GM21381 (cell line): ENCODE data around the gene ORM1.

Experiments
- ATAC-seq: cut with Tn5 transposase; IDR thresholded peaks from one replicate; pipeline ENCODE4 v1.9.1; 2021; ENCODE audit warnings: mild to moderate bottlenecking, moderate library complexity; ENCODE audit not compliant: unreplicated experiment

Gene ORM1

DNA sequence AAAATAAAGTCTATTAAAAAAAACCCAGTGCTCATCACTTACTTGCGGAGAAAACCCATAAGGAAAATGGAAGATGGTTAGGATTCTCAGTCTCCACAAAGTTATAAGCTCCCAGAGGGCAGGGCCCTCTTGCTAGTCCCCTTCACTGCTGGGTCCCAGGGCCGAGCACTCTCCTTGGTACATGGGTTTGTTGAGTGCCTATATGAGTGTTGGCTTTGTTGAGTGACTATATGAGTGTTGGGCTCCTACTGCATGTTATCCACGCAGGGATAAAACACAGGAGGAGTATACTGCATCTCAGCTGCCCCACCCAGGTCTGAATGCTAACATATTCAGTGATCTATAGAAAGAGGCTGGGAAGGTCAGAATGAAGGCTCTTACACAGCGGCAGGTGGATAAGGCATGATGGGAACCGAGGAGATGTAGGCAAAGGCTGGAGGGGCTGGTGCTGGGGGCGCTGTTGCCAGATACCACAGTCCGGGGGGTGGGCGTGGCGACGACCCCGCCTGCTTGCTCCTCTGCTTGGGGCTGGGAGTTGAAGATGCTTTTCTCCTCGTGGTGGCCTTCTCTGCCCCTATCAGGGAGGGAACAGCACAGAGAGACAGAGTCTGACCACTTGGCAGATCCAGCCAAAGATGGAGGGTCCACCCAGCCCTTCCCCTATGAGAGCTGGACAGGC lies 18.4 kb downstream of the ORM1 start:
- ATAC-seq: no peak

DNA sequence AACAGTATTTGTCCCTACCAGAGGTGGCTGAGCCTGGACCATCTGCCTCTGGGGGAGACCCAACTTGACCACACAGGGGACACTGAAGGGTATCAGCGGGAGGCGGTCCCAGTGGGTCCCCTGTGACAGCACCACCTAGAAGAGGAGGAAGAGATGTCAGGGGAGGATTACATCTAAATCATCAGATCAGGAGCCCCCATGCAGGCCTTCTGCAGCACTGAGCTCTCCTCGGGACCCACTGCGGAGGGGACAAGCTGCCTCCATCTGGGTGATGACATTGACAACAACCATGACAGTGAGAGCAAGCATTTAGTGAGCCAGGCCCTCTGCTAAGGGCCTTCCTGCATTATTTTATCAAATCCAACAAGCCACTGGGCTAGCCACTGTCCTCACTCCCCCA lies 19.1 kb downstream of the ORM1 start:
- no peak for ATAC-seq

DNA sequence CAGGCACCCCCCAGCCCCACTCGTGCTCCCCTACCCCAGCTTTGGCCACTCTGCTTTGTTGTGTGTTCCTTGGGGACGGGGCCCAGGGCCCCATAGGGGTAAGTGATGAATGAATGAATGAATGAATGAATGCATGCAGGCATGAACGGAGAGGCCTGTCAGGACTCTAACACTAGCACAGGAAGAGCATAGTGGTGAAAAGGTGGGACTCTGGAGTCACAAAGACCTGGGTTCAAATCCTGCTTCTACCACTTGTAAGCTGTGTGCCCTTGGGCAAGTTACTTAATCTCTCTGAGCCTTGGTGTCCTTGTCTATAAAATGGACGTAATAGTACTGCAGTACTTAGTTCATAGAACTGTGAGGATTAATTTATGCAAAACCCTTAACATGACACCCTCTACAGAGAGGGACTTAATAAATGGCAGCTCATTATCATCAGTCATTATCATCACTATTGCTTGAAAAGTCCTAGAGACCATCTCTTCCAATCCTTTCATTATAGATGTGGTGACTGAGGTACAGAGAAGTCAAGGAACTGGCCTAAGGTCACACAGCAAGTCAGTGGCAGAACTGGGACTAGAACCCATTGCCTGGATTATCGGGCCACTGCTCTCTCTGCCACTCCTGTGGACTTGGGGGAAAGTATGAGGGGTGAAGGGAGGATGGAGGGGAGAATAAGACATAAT lies 20.0 kb downstream of the ORM1 start:
- ATAC-seq: no peak

DNA sequence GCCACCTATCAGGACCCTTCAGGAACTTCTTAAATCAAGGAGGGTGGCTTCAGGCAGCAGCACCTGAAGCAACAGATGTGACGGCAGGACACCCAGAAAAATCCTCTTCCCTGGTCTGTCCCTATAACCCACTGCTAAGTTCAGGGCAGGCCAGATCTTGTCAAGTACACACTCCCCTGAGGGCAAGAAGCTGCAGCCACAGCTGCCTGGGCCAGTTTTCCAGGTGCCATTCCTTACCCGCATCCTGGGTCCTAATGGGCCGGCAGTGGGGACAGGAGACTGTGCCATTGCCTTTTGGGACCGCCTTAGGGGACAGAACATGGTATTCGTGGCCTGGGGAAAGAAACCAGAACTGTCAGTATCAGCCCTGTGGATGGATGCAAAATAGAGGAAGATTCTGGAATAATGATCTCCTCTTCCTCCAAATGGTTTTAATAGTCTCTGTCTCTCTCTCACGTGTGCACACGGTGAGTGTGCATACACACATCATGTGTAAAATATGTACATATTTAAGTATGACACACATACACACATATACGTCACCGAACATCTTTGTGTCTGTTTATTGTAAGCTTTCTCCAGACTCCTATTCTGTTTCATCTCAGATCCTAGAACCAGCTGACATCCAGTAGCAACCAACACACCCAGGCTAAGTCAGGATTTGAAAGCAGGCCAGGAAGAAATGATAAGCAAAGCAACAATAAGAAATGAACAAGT lies 20.7 kb downstream of the ORM1 start:
- ATAC-seq: no peak

DNA sequence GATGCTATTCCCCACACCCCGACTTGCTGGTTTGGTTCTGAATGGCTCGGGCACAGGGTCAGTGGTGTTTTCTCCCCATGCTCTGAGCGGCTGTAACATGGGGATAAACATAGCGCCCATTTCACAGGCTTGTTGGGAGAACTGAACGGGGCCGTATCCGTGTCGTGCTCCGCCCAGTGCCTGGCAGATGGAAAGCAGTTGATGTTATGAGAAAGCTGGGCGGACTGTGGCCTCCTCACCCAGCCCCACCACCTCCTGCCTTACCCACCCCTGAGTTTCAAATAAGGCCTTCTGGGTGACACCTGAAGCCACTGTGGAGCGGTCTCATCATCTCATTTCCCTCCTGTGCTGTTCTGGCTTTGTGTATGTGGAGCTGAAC lies 21.3 kb downstream of the ORM1 start:
- ATAC-seq: no peak

DNA sequence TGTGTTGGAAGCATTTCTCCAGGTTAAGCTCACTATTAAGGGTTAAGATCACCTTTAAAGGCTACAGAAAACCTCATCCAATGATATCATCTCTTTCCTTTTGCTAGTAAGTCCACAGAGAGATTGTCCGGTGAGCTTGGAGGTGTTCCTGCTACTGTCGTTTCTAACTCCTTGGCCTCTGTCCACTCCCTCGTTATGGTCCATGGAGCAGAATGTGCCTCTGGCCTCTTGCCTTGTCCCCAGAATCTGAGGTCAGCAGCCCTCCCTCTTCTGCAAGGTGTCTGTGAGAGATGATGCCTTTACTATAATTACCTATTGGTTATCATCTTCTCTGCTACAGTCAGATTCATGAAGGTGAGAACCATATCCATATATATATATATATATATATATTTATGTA lies 21.8 kb downstream of the ORM1 start:
- no peak for ATAC-seq

DNA sequence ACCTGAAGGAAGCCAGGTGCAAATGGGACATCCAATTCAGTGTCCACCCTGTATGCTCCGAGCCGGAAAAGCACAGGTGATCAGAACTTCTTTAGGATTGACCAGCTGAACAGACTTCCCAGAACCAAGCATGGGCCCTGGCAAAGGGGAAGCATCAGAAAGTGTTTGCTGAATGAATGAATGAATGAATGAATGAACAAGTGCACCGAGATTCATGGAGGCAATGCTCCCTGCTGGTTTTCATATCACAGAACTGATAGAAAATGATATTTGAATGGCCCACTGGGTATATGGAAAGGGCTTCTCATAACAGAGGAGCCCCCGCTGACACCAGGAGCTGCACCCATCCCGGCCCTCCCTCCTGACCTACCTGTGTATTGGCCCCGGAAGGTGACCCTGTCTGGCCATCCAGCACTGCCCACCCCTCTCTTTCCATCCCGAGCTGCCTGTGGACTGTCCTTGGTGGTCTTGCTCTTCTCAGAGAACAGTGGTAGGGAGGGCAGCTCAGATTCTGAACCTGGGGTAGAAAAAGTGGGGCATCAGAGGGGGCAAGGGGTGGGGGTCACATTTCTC lies 22.7 kb downstream of the ORM1 start:
- ATAC-seq: no peak

DNA sequence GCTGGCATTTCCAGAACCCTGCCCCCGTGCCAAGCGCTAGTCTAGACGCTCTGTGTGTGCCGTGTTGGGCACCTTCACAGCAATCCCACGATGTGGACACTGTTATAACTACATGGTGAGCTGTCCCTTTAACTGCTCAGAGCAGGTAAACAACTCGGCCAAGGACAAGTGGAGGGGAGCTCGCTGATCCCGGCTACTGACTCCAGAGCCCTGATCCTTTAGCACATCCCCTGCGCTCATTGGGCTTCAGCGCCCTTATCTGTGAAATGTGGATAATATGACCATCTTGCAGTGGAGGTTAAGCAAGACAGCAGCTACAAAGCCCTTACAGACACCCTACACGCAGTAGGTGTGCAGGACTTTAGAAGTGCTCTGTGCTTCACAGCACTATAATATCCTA lies 23.2 kb downstream of the ORM1 start:
- ATAC-seq: no peak

DNA sequence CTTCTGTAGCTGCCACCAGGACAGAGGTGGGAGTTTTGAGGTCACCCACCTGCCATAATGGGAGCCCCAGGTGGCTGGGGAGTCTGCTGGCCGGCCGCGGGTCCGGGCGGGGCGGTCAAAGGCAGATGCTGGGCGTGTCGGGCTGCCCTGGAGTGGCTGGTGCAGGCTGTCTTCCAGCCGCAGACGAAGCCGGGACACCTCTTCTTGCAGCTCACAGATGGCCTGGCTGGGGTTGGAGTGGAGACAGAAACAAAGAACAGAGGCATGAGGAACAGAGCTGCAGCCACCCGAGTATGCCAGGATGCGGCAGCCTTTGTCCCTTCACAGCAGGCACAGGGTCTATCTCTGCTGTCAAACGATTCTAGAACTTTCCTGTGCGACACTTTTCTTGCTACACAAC lies 24.8 kb downstream of the ORM1 start:
- no peak for ATAC-seq

DNA sequence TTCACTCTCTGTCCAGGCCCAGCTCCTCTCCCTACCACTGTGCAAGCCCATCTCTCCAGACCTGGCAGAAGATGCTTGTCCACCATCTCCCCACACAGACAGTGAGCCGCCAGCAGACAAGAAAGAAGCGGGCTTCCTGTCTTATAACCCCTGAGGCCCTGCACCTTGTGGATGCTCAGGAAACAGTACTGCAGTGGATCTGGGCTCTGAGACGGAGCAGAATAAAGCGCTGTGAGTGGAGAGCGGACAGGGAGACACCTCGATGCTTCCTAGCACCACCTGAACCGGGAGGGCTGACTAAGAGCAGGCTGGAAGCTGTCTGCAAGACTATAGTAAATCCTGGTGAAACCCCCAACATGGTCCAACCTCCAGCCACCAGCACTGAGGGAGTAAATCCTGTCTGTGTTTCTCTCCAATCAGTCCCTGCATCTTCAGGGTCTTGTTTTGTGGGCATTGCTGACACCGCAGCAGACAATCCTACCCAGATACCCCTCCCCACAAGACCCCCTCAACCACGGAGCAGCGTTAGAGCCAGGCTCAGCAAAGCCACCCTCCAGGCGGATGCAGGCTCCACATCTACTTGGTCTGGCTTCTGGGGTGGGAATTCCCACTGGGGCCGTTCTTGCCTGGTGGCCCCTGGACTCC lies 25.5 kb downstream of the ORM1 start:
- no peak for ATAC-seq

DNA sequence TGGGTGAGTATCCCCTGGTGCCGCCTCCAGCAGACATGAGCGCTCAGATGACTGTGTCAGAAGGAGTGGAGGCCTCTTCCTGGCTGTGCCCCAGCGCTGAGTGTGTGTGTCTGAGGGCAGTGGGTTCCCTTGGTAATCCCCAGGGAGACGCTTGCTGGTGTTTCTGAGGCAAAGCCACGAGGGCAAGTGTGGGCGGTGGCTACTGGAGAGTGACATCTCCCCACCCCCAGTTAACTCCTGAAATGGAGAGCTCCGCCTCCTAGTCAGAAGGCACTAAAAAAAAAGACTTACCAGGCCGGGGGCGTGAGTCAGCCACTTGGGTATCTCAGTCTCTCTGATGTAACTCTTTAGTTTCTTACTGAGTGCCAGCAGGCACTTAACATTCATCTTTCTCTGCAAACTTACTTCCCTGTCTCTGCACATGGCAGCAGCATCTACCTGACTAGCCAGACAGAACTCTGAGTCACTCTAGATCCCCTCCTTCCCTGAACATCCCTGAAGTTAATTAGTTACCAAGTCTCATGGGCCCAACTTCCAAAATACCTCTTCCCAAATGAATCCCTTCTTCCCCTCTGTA lies 26.1 kb downstream of the ORM1 start:
- peak; percentile 84 for ATAC-seq

DNA sequence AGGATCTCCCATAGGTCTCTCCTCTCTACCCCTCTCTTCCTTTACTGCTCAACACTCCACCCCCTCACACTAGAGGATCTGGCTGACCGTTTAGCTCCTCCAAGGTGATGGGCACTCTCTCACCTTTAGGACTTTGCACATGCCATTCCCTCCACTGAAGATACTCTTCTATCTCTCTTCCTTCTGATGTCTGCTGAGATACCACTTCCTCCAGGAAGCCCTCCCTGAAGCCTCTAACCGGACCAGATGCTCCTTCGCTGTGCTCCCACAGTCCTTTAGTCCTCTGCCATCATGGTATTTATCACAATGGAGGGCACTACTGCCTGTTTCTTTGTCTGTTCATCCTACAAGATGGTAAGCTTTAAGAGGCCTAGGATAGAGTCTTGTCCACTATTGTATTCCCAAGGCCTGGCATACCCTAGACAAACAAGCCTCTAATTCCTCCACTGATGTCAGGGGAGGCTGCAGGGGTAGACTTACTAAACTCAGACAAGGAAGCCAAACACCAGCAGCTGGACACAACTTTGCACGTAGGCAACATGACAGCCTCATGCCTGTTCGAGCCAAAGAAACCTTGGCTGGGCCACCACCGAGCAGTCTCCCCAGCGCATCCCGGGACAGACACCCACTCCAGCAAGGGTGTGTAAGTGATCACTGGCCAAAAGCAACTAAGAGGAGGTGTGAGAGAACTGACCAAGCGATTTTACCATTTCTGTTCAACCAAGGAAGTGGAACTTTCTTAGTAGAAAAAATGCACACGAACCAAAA lies 27.0 kb downstream of the ORM1 start:
- no peak for ATAC-seq

DNA sequence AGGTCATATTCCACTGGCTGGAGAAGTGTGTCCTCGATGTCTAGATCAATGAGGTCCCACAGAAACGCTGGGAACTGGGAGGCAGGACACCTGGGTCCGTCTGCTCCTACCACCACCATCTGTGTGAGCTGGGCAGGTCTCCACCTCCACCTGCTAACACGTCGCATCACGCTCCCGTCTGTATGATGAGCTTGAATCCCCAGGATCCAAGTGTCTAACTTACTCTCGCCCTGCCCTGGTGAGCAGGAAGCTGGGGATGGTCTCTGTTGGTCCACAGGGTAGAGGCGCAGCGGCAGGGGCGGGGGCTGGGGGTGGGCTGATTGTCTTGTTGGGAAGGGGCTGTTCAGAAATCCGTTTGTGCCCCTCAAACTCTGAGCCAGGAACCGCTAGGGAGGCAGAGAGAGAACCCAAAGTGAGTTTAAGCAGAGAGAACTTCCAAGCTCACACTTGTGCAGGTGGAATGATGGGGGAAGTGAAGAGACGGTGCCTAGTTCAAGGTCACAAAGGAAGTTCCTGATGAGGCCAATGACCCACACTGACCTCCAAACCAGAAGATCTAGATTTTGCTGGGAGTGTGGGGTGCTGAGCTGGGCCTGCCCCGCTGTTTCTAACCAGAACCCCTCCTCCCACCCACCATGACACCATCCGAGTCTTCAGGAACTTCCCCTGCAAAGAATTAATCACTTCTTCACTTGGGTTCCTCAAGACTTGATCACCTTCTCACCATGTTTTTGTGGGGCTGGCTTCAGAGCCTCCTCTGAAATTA lies 27.9 kb downstream of the ORM1 start:
- no peak for ATAC-seq

DNA sequence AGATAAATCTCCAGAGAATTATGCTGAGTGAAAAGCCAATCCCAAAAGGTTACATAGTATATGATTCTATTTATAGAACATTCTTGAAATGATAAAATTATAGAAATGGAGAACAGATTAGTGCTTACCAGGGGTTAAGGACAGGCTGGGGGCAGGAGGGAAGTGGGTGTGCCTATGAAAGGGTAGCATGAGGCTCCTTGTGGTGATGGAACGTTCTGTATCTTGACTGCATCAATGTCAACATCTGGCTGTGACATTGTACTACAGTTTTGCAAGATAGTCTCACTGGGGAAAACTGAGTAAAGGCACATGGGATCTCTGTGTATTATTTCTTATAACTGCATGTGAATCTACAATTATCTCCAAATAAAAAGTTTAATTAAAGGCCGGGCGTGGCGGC lies 29.0 kb downstream of the ORM1 start:
- ATAC-seq: no peak

DNA sequence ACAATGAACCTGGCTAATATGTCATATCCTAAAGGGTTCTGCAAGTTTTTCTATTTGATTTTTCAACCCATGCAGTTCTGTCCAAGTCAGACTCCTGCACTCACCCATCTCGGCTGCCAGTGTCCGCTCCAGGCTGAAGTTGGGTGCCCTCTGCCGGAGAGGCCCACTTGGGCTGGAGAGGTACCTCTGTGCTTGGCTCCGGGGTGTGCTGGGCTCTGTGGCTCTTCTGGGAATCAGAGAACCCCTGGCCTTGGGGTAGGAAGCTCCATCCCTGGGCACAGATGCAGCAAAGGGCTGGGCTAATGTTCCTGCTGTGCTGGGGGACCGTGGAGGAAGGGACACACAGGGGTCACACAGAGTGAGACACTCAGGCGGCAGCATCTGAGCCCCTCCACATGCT lies 32.9 kb downstream of the ORM1 start:
- ATAC-seq: no peak

DNA sequence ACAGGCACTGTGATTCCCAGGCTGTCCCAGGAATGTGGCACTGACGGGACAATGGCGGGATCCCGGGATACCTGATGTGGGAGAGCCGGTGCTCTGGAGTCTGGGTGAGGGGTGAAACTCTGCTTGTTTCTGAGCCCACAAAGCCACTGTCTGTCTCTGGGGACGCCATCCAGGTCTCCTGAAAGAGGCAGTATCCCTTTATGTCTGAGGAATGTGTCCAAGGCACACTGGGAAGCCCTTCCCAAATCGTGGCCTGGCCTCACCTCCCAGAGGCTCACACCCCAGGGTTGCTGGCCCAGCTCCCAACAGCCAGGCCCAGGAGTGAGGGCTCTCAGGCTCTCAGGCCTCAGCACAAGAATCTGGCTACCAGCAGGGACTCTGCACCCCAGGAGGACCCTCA lies 33.9 kb downstream of the ORM1 start:
- no peak for ATAC-seq

DNA sequence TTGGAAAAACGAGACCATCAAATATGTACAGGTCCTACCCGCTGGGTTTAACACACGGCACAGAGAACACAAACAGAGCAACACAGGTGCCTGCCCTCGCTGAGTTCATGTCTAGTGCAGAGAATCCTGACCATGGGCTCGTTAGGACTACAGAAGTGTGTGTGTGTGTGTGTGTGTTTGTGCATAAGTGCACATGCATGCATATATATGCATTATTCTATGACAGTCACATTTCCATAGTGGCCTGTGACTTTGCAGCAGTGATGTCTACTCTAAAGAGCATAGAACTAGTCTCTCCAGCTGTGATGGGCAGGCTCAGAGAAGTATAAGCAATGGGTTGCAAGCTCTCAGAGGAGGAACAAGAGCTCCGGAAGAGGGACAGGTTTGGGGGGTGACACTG lies 34.5 kb downstream of the ORM1 start:
- ATAC-seq: no peak

DNA sequence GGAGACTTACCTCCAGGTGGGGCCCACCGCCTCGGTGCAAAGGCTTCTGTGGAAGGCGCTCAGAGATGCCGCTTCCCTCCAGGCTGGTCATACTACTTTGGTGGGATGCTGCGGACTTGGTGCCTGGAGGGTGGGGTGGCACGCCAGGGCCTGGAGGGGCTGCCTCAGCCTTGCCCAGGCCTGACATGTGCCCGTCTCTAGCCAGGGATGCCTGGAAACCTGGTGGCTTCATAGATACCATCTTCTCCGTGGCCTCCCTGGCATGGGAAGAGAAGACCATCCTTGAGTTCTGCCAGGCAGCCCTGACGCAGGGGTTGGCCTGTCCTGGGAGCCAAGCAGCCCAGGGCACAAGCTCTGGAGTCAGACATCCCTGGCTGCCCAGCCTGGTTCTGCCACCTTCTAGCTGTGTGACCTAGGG lies 35.0 kb downstream of the ORM1 start:
- no peak for ATAC-seq

DNA sequence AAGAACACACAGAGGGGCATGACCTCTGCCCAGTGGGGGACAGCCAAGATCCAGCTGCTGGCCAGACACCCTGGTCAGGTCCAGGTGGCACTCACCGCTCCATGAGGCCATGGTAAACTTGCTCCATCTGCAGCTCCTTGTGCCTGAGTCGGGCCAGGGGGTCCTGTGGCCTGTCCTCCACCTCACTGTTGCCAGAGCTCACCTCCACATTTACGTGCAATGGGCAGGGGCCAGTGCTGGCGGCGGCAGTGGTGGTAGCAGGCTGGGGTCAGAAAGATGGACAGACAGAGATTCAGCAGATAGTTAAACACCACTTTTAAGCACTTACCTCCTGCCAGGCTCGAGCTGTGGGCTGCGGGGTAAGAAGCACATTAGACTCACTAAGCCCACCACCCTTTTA lies 36.9 kb downstream of the ORM1 start:
- ATAC-seq: no peak

DNA sequence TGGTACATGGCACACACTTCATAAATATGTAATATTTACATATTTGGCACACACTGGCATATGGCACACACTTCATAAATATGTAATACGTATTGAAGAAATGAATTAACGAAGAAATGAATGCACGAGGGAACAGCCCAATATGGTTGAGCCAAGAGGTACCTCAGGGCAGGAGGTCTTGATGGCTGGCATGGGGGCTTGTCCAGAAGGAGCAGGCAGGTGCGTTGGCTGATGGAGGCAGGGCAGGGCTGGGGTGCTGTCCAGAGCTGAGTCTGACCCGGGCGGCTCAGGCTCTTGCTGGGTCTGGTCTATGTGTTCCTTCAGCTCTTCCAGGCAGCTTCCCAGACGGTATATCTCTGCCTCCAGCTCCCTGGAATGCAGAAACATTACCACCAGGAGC lies 38.6 kb downstream of the ORM1 start:
- ATAC-seq: no peak
